ENCODE results near the gene MEA1.

GRCh38 chr6:43054206-43054943 is 40.6 kb upstream of the MEA1 start:
- TF ChIP-seq CTCF (IDR thresholded peaks at IDR 0.05) (no peak), POLR2A (IDR thresholded peaks at IDR 0.05) (no peak)

Data from thyroid gland (tissue), 4 donors.